Transverse colon (tissue), 3 donors: Measurements from ENCODE around the gene KCTD19.

Source experiments
- CTCF ChIP-seq, 5 experiments: fragments of 200-600 bp in 3 of 5; fragments of 450-650 bp in 2 of 5; sonication (generic) in 3 of 5; IDR thresholded peaks; 1 replicate in 2 of 5; 2 replicates in 3 of 5; pipeline ENCODE4 v1.5.1; 2016 to 2017; ENCODE audit warnings: antibody characterized with exemption in 5 of 5, inconsistent platforms in 3 of 5, mild to moderate bottlenecking in 2 of 5, moderate library complexity in 1 of 5
- POLR2A ChIP-seq: fragments of 450-650 bp; IDR thresholded peaks from one replicate; pipeline ENCODE4 v1.6.1; 2016; ENCODE audit warnings: antibody characterized with exemption, mild to moderate bottlenecking, moderate library complexity

DNA sequence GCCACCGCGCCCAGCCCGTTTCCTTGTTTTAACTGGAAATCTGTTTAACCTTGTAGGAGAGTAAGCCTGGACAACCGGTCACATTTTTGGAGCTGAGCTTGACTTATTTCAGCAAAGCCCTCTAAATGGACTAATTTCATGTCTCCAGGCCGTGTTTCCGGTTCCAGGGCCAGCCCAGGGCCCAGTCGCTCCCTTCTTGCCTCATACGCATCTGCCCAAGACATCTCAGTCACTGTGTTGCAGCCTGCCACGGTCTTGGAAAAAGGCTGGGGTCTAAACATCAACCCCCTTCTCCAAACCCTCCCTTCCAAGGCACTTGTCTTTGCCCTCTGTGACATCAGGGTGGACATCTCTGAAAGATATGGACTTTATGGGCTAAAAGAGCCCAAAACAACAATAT is 28.3 kb downstream of the KCTD19 start:
- TF ChIP-seq CTCF (IDR thresholded peaks at IDR 0.05) (no peak), POLR2A (no peak)
